Measurements from ENCODE around the gene PLCG1. TPM values are rescaled to one million over a fixed set of nuclear protein-coding genes. Genes with fewer than 3 reads are reported as not detected.

PLCG1 gene
- total and polyA plus RNA-seq, 8 donors, result 64.9 to 251 (median 202) TPM

DNA sequence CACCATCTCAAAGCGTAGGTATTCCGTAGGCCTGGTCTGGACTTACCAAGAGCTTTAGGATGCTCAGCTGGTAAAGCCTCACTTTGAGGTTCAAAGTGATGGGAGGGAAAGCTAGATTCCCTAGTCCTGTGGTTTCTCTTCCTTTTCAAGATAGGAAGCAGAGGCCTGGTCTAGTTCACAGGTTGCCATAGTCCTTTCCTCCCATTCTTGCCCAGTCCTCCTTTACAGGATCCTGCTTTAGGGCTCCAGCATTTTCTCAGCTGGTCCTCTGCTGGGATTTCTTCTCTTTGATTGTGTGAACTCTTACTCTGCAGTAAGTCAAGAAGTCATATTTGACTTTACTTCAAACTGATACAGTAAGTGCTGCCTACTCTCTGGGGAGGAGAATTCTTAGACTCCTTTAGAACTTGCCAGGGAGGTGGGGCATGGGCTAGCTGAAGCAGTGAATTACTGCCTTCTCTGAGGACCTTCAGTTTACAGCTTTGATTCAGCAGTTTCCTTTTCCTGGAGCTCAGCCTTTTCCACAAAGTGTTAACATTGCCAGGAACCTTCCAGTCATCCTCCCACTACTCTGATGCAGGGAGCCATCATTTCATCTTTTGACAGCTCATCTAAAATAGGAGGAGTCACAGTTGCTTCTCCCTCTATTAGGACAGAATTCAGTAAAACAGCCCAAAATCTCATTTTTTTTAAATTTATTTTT, 42.8 kb upstream of the PLCG1 start:
- intact Hi-C loops (cut with DNase I), result loop anchor here in 1 of 2 donors (5.0 kb wide), 2 partner anchors 102 to 127 kb away; no protein-coding TSS in a partner anchor
- Histone ChIP-seq H3K9me3 (no peaks in the 10 kb centered on the region), H3K36me3 (peaks cover 0 to 95% of the 10 kb centered on the region in 2 donors), H3K27ac (no peak overlapping the region), H3K4me1 (peaks cover 0 to 10% of the 10 kb centered on the region in 2 donors), H3K4me3 (no peak overlapping the region), H3K27me3 (no peaks in the 10 kb centered on the region)
- TF ChIP-seq, protein P1, sequence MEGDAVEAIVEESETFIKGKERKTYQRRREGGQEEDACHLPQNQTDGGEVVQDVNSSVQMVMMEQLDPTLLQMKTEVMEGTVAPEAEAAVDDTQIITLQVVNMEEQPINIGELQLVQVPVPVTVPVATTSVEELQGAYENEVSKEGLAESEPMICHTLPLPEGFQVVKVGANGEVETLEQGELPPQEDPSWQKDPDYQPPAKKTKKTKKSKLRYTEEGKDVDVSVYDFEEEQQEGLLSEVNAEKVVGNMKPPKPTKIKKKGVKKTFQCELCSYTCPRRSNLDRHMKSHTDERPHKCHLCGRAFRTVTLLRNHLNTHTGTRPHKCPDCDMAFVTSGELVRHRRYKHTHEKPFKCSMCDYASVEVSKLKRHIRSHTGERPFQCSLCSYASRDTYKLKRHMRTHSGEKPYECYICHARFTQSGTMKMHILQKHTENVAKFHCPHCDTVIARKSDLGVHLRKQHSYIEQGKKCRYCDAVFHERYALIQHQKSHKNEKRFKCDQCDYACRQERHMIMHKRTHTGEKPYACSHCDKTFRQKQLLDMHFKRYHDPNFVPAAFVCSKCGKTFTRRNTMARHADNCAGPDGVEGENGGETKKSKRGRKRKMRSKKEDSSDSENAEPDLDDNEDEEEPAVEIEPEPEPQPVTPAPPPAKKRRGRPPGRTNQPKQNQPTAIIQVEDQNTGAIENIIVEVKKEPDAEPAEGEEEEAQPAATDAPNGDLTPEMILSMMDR (IDR thresholded peaks at IDR 0.05), result no peak
- DNase-seq, result no peak
- ATAC-seq, result peak; percentile 35

DNA sequence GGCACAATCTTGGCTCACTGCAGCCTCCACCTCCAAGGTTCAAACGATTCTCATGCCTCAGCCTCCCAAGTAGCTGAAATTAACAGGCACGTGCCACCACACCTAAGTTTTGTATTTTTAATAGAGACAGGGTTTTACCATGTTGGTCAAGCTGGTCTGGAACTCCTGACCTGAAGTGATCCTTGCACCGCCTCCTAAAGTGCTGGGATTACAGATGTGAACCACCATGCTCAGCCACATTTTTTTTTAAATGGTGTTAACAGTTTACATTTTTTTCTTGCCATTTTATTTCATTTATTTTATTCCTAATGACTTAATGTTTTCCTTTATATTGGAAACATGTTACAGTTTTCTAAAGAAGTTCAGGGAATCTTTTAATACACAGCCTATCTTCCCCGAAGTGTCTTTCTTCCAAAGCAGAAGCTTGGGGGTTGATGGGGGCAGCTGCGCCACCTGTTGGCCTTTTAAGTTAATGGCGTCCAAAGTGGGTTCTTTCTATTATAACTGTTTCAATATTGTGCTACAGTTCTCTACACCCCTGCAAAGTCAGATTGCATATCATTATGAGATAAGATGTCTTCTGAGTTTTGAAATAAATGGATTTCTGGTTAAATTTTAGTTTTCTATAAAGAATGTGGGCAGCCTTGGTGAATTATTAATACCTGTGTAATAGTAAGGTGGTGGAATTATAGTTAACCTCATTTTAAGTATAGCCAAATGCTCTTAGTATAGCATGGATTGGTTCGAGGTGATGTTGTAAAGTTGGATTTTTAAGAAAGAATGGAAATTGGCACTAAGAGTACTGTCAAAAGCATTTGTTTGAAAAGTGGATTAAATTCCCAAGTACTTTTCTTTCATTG, 42.0 kb upstream of the PLCG1 start:
- H3K4me1 ChIP-seq, result peaks cover 0 to 10% of the 10 kb centered on the region in 2 donors
- ATAC-seq, result peak; percentile 88
- no peak overlapping the region for H3K27ac ChIP-seq
- H3K9me3 ChIP-seq, result no peaks in the 10 kb centered on the region
- no peak overlapping the region for H3K4me3 ChIP-seq
- peak; percentile 42 to 81 (median 62) for DNase-seq
- intact Hi-C loops (cut with DNase I), result loop anchor here in 1 of 2 donors (5.0 kb wide), 1 partner anchor 128 kb away; no protein-coding TSS in a partner anchor
- no peaks in the 10 kb centered on the region for H3K27me3 ChIP-seq
- H3K36me3 ChIP-seq, result peaks cover 0 to 95% of the 10 kb centered on the region in 2 donors
- TF ChIP-seq, protein P1 (IDR thresholded peaks at IDR 0.05), result peak; percentile 74 to 76

DNA sequence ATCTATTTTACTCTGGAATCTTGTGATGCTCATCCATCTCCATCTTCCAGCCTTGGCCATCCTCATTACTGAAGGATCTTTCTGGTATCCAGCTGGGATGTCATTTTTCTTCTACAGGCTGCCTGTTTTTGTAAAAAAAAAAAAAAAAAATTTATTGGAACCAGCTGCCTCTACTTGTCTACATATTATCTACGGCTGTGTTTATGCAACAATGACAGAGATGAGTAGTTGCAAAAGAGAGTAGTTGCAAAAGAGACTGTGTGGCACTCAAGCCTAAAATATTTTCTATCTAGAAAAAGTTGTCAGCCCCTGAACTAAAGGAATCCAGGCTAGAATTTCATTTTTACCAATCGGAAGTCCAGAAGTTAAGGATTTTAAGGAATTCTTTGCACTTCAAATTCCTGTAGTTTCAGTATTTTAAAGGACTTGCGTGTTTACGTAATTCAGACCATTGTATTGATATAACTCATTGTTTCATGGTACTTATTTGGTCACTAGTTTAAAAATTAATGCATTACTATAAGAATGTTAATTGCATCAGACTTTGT, 38.6 kb upstream of the PLCG1 start:
- H3K4me3 ChIP-seq, result no peak overlapping the region
- H3K27ac ChIP-seq, result no peak overlapping the region
- peaks cover 0 to 96% of the 10 kb centered on the region in 2 donors for H3K36me3 ChIP-seq
- H3K27me3 ChIP-seq, result no peaks in the 10 kb centered on the region
- no peaks in the 10 kb centered on the region for H3K9me3 ChIP-seq
- peaks cover 0 to 10% of the 10 kb centered on the region in 2 donors for H3K4me1 ChIP-seq
- intact Hi-C loops (cut with DNase I), result loop anchor here in 1 of 2 donors (5.0 kb wide), 1 partner anchor 131 kb away; no protein-coding TSS in a partner anchor
- TF ChIP-seq, protein P1 (IDR thresholded peaks at IDR 0.05), result no peak
- ATAC-seq, result no peak
- peak in 1 of 4 donors; percentile 41 for DNase-seq

DNA sequence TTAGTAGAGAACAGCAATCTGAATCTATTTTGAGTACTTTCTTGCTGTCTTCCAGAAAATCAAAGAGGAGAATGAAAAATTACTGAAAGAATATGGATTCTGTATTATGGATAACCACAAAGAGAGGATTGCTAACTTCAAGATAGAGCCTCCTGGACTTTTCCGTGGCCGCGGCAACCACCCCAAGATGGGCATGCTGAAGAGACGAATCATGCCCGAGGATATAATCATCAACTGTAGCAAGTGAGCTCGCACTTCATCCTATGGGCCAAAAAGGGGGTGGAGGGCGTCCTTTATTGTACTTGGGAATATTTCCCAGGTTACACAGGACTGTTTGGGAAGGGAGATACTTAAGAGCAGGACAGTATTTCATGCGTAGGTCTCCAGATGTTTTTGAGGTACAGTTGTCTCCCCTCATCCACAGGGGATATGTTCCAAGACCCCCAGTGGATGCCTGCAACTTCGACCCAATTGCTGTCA, 37.3 kb upstream of the PLCG1 start:
- intact Hi-C loops (cut with DNase I), result no loop called here
- TF ChIP-seq, protein P1 (IDR thresholded peaks at IDR 0.05), result no peak

More for the DNA sequence above, 37.3 kb upstream of the PLCG1 start:
- H3K36me3 ChIP-seq, result peaks cover 0 to 96% of the 10 kb centered on the region in 2 donors
- no peak for ATAC-seq
- no peak overlapping the region for H3K4me3 ChIP-seq
- no peak for DNase-seq
- H3K27ac ChIP-seq, result no peak overlapping the region
- H3K9me3 ChIP-seq, result no peaks in the 10 kb centered on the region
- no peaks in the 10 kb centered on the region for H3K4me1 ChIP-seq
- no peaks in the 10 kb centered on the region for H3K27me3 ChIP-seq
